ENCODE measurements around the gene ECM2. TPM values are rescaled to one million over a fixed set of nuclear protein-coding genes. Genes with fewer than 3 reads are reported as not detected.

Gene ECM2
- total RNA-seq, 1 experiment from 2014 or later = not detected

DNA sequence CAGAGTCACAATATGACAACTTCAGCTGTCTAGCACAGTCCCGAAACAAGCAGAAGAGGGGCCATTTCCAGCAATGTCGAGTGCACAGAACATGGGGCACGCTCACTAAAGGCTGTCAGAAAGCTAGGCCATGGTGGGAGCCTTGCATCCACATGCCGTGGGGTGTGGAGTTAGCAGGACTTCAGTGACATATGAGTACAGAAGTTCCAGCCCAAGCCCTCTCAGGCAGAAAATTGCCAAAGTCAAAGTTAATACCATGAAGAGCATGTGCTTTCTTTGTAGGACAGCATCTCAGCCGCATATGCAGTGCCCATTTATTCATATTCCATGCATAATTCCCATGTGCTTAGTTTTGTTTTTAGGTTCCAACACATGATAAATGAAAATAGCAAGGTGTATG, 26.7 kb downstream of the ECM2 start:
- H3K79me2 ChIP-seq (ENCODE audit: low read length) = no peaks in the 10 kb centered on the region
- no peaks in the 10 kb centered on the region for H3K9me2 ChIP-seq (replicated peaks; ENCODE audit: low read length)
- TF ChIP-seq EZH2 (IDR thresholded peaks at IDR 0.05; ENCODE audit: low read length, unreplicated experiment) (no peak), EZH2phosphoT487 (IDR thresholded peaks at IDR 0.05; ENCODE audit: borderline replicate concordance, low read length) (no peak)
- TF ChIP-seq, protein P1, sequence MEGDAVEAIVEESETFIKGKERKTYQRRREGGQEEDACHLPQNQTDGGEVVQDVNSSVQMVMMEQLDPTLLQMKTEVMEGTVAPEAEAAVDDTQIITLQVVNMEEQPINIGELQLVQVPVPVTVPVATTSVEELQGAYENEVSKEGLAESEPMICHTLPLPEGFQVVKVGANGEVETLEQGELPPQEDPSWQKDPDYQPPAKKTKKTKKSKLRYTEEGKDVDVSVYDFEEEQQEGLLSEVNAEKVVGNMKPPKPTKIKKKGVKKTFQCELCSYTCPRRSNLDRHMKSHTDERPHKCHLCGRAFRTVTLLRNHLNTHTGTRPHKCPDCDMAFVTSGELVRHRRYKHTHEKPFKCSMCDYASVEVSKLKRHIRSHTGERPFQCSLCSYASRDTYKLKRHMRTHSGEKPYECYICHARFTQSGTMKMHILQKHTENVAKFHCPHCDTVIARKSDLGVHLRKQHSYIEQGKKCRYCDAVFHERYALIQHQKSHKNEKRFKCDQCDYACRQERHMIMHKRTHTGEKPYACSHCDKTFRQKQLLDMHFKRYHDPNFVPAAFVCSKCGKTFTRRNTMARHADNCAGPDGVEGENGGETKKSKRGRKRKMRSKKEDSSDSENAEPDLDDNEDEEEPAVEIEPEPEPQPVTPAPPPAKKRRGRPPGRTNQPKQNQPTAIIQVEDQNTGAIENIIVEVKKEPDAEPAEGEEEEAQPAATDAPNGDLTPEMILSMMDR (conservative IDR thresholded peaks at IDR 0.05; ENCODE audit: low read depth, low read length) = no peak
- H3K9me3 ChIP-seq (ENCODE audit: low read length) = no peaks in the 10 kb centered on the region
- no peaks in the 10 kb centered on the region for H3F3A ChIP-seq (ENCODE audit: low read length, unreplicated experiment)
- no peak overlapping the region for H2AFZ ChIP-seq (ENCODE audit: low read length)
- intact Hi-C loops (cut with micrococcal nuclease) = loop anchor here (10.0 kb wide), 1 partner anchor 116 kb away; no protein-coding TSS in a partner anchor
- BruUV-seq (replicated peaks) = no TSS peak
- ATAC-seq = no peak
- no peak overlapping the region for H3K9ac ChIP-seq (ENCODE audit: low read length)
- CTCF ChIA-PET = no interaction called here
- no peak overlapping the region for H3K4me2 ChIP-seq (ENCODE audit: low read length)
- no peak overlapping the region for H3K4me3 ChIP-seq (ENCODE audit: low read length)
- no peaks in the 10 kb centered on the region for H4K20me1 ChIP-seq (ENCODE audit: low read length)
- no peaks in the 10 kb centered on the region for H3K36me3 ChIP-seq (ENCODE audit: low read depth, low read length)
- H3K27me3 ChIP-seq (ENCODE audit: low read length) = no peaks in the 10 kb centered on the region
- DNase-seq = no peak
- no peak overlapping the region for H3K27ac ChIP-seq (ENCODE audit: low read length)
- POLR2A ChIA-PET (ENCODE audit: unreplicated experiment) = no interaction called here
- H3K4me1 ChIP-seq (ENCODE audit: insufficient read depth, low read length) = peaks cover 31% of the 10 kb centered on the region

DNA sequence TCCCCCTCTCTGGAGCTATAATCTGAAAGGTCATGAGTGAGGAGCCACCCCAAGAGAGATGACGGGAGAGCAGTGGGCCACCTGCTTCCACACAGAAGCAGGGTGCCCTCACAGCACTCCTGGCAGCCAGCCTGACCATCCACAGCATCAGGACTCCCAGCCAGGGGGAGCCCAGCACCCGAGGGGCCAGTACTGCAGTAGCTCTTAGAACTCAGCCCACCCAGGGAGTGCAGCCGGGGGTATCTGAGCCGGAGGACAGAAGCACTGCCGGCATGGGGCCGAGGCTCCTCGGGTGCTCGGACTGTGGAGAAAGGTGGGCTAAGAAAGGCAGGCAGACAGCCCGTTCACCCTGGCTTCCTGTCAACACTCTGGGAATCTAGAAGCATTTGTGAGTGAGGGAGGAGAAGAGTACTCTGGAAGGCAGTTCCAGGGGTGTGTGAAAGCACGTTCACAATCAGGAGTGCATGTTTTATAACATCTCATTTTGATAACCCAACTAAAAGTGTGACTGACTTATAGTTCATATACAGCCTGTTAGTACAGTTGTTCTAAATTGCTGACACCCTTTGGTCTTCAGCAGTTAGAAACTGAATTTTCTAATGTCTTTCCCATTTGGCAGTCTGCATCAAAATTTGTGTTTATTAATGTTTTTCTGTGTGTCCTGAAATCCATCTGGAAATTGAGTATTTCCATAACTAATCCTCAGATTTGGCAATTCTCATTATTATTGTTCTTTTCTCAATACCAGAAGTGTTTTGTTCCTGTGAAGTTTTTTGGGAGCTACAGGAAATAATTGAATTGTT, 27.6 kb downstream of the ECM2 start:
- BruUV-seq (replicated peaks) = no TSS peak
- ATAC-seq = no peak

More for the DNA sequence above, 27.6 kb downstream of the ECM2 start:
- Histone ChIP-seq H3K4me2 (ENCODE audit: low read length) (no peak overlapping the region), H3K4me1 (ENCODE audit: insufficient read depth, low read length) (peaks cover 31% of the 10 kb centered on the region), H3F3A (ENCODE audit: low read length, unreplicated experiment) (no peaks in the 10 kb centered on the region), H4K20me1 (ENCODE audit: low read length) (no peaks in the 10 kb centered on the region), H3K9me2 (replicated peaks; ENCODE audit: low read length) (no peaks in the 10 kb centered on the region), H3K27me3 (ENCODE audit: low read length) (no peaks in the 10 kb centered on the region), H3K79me2 (ENCODE audit: low read length) (no peaks in the 10 kb centered on the region), H3K9me3 (ENCODE audit: low read length) (no peaks in the 10 kb centered on the region), H3K4me3 (ENCODE audit: low read length) (no peak overlapping the region), H3K27ac (ENCODE audit: low read length) (no peak overlapping the region), H3K36me3 (ENCODE audit: low read depth, low read length) (no peaks in the 10 kb centered on the region), H3K9ac (ENCODE audit: low read length) (no peak overlapping the region), H2AFZ (ENCODE audit: low read length) (no peak overlapping the region)
- TF ChIP-seq EZH2phosphoT487 (IDR thresholded peaks at IDR 0.05; ENCODE audit: borderline replicate concordance, low read length) (no peak), EZH2 (IDR thresholded peaks at IDR 0.05; ENCODE audit: low read length, unreplicated experiment) (no peak)
- TF ChIP-seq, protein P1 (conservative IDR thresholded peaks at IDR 0.05; ENCODE audit: low read depth, low read length) = no peak
- ChIA-PET CTCF (no interaction called here), POLR2A (ENCODE audit: unreplicated experiment) (no interaction called here)
- no peak for DNase-seq
- intact Hi-C loops (cut with micrococcal nuclease) = loop anchor here (10.0 kb wide), 1 partner anchor 117 kb away; no protein-coding TSS in a partner anchor
